NK-92 (cell line): ENCODE results near the gene MYO5B.

Experiments used
- DNase-seq: peaks from one replicate; lab custom pipeline; 2025; ENCODE audit not compliant: unreplicated experiment; lab: John Stamatoyannopoulos, UW

Gene MYO5B

DNA sequence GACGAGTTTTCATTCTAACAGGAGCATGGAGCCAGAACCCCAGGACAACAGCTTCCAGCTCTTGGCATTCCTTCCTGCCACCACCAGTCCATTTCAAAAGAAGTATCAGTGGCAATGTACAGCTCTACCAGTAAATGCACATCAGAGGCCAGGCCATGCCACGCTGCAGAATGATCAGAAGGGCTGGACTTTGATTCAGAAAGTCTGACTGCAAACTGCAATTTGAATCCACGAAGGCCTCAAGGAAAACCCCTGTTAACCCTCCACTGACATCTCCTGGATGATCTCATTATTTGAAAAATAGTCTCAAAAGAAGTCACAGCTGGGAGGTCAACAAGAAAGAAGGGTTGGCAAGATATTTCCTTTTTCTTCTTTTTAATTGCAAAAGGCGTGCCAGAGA lies 119.2 kb downstream of the MYO5B start:
- no peak for DNase-seq

DNA sequence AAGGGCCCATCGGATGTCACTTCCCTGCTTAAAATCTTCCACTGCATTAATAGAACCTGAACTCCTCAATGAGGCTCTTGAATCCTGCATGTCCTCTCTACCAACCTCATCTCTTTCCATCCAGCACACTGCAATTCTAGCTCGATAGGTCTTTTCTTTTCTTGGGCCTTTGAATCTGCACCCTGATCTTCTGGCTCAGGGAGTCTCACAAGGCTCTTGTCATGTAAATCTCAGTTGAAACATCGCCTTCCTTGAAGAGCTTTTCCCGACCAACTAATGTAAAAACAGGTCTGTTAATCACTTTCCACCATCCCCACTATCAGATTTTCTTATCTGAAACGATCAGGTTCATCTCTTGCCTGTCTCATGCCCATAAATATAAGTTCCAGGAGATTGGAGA lies 120.5 kb downstream of the MYO5B start:
- DNase-seq: no peak

DNA sequence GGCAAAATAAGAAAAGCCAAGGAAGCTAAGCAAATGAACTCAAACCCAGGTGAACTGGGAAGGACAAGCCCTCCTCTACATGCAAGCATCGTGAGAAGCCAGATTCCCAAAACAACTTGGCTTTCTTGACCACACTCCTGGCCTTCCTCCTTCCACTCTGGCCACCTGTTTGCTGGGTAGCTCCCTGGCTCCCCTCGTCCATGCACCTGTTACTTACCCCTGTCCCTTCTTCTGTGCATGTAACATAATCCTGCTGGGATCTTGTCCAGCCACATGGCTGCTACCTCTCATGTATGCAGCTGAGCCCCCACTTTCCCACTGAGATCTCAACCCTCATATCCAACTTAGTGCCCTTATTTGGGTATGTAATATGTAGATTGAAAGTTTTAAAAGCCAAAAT lies 121.6 kb downstream of the MYO5B start:
- DNase-seq: no peak

DNA sequence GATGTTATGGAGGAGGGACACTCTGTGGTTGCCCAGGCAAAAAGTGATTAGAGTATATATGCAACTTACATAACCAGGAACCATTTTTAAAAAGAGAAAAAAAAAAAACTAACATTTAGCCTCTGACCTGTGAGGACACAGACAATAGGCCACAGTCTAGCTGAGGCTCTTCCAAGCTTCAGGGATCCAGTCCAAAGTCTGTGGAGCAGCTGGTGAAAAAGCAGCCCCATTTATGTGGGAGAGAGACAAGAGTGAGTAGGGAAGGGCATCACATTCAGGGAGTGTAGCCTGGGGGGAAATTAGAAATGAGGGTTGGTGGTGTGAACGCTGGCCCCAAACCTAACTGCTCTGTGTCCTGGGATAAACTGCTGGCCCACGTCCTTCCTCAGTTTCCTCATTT lies 122.8 kb downstream of the MYO5B start:
- DNase-seq: no peak

DNA sequence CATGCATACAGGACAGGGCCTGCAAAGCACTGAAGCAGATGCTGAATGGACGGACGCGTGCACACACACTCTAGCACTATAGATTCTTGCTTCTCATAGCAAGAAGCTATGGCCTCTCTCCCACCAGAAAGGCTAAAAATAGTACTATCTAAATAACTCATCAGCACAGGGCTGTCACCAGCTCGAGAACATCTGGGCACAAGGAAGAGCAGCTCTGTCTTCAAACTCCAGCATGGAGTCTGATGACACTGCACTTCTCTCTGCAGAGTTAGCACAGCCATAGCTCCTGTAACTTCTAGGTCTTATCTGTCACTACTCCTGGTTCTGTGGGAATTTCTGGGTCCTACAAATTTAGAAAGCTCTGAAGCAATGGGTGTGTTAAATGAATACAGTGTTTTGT lies 123.5 kb downstream of the MYO5B start:
- DNase-seq: no peak

DNA sequence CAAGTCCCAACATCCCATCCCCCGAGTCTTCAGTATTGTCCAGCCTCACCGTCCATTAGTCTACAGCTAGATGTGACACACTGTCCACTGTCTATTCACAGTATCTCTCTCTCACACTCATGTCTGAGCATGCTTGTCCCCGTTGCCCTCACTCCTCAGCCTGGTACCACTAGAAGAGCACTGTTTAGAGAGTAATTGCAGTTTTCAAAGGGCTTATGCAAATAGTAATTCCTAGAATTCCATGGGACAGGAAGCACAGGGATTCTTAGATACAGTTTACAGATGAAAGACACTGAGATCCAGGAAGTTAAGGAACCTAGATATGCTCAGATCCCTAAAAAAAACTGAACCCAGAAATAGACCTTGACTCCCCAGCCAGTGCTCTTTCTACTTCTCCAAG lies 125.5 kb downstream of the MYO5B start:
- DNase-seq: no peak

DNA sequence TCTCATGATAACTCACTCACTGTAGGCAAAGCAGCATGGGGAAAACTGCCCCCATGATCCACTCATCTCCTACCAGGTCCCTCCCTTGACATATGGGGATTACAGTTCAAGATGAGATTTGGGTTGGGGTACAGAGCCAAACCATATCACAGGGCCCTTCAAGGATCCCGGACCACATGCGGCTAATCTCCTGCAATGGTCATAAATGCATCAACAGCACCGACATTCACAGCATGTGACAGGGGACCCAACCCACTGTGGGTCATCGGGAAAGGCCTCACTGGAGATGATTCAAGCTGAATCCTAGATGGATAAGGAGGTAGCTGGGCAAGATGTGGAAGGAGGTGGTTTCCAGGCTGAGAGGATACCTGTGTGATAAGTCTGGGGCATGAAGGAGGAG lies 129.4 kb downstream of the MYO5B start:
- no peak for DNase-seq

DNA sequence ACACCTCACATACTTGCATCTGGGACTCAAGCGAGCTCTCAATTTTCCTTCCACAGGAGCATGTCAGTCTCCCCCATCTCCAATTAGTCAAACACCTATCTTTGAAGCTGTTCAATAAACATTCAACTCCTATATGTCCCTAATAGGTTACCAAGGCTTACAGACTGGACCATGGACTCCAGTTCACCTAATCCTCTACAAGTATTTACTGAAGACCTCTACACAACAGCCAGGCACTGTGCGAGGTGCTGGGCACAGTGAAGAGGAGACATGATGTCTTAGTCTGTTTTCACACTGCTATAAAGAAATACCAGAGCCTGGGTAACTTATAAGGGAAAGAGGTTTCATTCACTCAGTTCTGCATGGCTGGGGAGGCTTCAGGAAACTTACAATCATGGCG lies 129.9 kb downstream of the MYO5B start:
- no peak for DNase-seq

DNA sequence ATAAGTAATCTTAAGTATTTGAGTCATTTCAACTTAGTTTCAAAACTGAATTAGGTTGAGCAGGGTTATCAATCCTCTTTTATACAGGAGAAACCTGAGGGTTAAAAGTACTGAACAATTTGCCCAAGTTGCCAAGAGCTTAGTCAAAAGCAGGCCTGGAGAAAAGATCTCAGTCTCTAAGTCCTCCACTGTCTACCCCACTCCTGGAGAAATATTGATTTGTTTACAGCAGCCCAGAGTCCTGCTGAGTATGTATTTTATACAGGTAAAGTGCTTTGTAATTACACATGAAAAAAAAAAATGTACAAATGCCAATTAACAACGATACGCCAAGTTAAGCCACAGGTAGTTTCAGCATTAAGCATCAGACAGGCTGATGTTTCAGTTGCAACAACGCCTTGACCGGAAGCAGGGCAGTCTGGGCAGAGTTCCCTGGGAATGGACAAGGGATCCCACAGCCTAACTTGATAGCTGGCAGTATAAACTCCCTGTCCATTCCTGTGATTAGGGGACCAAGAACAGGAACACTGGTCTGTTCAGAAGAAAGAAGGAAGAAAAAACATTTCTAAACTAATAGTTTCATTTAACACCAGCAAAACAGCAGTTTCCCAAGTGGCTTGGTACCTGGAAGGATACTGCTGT lies 132.9 kb downstream of the MYO5B start:
- DNase-seq: no peak

DNA sequence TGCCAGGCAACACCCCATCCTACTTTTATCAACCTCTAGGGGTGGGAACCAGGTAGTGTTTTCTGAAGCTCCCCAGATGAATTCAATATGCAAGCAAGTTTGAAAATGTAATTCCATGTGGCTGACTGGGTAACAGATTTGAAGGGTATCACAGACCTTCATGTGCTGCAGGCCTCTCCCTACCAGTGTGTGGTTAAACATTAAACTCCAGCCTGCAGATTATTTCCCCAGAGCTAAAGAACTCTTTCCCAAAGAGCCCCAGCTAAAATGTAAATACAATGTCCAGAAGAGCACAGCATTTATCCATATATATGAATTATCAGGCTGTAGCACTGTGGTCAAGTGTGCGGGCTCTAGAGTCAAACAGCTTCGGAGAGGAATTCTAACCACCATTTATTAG lies 134.1 kb downstream of the MYO5B start:
- DNase-seq: no peak

DNA sequence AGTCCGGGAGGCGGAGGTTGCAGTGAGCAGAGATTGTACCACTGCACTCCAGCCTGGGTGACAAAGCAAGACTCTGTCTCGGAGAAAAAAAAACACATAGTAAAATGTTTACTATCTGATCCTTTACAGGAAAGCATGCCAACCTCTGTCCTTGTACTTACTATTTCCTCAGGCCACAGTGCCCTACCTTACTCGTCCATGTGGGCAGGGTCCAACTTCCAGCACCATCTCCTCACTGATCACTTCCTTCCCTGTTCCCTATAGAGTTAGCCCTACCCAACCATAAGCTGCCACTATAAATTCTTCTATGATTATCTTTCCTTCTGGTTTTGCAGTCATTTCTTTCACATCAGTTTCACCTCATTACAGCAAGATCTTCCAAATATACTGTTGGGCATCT lies 136.2 kb downstream of the MYO5B start:
- DNase-seq: no peak

DNA sequence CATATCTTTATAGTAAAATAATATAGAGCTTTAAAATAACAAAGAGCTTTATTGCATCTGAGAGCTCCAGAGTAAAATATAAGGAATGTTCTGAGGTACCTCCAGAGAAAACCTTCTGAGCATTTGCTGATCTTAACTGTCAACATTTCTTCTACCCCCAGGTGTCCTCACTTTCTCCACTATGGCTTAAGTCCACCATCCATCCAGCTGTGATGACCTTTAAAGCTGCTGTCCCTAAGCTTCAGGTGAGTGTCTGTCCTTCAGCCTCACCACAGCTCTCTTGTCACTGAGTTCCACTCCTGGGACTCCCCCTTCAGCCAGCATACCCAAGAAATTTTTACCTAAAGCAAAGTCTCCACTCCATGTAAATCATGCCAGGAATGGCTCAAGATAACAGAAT lies 137.9 kb downstream of the MYO5B start:
- no peak for DNase-seq

DNA sequence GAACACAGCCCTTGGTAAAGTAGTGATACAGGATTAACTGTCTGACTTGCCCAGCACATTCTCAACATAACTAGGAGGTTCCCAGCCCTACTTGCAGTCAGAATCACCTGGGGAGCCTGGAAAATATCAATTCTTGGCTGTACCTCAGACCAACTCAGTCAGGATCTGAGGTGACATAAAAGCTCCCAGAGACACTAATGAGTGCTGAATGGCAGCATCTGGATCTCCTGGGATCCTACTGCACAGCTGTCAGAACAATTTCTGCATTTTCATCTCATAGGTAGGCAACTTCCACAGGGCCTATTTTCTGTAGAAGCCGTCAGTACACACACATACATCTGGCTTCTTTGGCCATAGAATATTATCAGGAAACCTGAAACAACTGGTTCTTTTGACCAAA lies 138.8 kb downstream of the MYO5B start:
- no peak for DNase-seq

DNA sequence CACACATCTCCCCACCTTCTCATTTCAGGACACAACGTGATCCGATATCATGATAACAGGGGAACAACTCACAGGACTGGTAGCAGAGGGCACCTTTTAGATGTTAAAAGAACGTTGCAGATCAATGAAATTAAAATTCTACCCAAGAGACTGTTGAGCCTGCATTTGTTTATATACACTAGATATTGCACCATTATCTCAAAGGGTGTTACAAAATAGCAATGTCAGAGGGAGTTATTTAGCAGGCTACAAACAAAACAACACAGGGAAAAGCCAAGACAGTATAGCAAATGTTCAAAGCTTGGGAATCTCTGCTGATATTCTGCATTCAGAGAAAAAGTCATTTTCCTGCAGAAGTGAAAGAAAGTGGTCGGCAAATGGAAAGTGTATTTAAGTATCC lies 139.5 kb downstream of the MYO5B start:
- DNase-seq: no peak

DNA sequence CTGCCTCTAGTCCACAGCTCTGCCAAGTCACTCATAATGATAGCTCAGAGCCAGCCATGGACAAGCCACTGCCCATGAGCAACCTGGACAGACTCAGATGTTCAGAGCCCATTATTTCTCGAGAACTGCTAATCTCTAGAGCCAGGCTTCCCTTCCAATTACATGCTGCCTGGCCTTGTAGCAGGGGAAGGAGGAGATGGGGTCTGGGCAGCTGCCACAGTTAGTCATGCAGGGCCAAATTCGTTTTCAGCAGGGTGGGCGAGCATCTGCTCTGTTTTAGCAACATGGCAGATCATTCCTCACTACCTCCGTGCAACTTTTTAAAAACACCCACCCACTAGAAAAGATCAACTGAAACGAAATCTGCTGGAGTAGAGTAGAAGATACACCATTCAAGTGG lies 141.8 kb downstream of the MYO5B start:
- DNase-seq: no peak

DNA sequence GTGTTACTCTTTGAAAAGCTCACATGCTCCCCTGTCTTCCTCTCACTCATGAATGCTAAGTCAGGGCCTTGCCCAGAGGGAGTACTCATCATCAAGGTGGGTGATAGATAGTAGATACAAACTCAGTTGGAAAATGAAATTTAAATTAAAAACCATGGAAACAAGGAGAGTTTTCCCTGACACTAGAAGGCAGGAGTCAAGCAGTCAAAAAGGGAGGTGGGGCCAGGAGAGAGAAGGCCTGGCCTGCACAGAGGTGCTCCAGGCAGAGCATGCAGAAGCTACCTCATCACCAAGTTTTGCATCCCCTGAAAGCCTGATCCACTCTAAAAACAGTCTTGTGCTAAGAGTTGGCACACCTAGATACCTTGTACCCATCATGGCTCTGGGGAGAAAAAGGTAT lies 143.7 kb downstream of the MYO5B start:
- no peak for DNase-seq

DNA sequence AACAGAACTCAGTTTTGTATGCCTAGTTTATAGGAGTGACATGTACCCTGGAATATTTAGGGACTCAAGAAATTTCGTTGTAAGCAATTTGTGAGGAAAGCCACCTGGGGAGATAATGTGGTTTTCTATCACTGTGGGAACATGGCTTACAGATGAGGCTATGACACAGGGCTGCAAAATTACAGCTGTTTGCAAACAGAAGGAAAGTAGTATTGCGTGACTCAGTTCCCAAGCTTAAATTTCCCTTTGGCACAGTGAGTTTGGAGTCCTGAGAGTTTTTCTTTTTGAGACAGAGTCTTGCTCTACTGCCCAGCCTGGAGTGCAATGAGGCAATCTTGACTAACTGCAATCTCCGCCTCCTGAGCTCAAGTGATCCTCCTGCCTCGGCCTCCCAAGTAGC lies 149.8 kb downstream of the MYO5B start:
- no peak for DNase-seq

DNA sequence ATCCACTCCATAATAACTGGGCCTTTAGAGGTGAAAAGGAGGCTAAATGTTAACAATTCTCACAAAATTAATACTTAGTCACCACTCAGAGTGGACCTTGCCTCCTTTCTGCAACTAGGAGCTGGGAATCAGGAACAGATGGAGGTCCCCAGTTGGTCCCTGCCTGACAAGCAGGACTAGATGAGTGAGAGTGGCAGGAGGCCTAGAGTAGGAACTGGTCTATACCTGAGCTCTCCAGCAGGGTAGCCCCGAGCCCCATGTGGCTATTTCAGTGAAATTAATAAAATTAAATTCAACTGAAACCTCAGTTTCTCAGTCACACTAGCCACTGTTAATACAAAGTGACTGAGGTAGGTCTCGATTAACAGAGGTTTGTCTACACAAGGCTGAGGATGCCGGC lies 150.5 kb downstream of the MYO5B start:
- no peak for DNase-seq

DNA sequence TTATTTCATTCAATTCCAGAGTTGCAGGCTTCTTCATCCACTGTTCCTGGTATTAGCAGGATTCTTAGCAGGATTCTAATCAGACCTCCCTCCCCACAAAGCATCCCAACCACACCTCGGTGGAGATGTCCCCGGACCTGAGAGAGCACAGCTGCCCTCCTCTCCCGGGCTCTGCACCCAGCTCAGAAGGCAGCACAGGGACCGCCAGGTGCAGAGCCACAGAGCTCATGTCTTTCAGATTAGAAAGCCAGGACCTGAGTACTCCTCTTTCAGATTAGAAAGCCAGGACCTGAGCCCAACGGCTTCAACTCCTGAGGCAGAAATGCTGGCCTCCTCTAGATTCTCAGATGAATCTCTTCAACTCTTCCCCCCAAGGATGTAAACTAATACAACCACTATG lies 152.3 kb downstream of the MYO5B start:
- DNase-seq: no peak

DNA sequence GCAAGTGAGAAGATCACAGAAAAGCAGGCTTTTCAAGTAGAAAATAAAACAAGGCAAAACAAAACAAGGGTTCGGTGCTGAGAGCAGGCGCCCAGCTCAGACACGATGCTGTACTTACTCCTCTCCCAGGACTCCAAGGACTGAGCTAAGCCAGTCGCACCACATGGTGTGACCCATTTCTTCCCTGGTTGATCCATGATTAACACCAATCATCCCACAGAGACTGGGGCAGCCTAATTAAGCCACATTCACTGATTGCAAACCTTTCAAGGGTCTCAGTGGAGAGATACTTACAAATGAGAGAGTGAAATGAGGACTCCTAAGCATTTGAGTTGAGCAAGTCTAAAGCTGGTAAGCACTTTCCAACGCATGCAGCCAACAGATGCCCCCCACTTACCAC lies 155.2 kb downstream of the MYO5B start:
- DNase-seq: no peak

DNA sequence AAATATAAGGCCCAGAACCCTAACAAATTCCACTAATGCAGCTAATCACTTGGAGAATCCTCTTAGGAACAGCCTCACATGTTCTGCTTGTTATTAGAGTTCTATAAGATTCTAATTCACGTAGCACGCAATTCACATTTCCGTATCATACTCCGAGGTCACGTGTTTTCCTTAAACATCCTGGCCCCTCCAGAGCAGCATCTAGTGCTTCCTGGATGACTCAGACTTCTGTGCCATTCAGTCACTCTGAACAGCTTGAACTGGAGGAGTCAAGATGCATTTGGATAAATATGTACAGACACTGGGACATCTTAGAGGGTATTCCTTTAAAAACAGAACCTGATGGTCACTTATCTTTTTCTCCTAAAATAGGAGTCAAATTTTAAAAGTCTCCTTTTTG lies 156.5 kb downstream of the MYO5B start:
- no peak for DNase-seq

DNA sequence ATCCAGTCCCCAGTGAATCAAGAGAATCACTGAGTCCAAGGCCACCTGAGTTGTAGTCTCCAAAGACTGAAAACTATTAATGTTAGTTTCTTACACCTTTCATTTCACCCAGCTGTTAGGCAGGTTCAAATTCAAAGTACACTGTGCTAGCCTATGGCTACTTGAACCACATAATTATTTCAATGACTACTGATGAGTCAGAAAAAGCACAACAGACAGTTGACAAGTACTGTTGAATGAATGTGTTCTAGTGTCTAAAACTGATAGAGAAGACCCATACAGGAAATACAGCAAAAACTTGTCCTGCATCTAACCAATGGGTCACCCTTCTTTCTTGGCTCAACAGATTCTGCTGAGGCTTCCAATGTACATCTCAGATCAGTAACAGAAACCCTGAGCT lies 160.9 kb downstream of the MYO5B start:
- DNase-seq: no peak

DNA sequence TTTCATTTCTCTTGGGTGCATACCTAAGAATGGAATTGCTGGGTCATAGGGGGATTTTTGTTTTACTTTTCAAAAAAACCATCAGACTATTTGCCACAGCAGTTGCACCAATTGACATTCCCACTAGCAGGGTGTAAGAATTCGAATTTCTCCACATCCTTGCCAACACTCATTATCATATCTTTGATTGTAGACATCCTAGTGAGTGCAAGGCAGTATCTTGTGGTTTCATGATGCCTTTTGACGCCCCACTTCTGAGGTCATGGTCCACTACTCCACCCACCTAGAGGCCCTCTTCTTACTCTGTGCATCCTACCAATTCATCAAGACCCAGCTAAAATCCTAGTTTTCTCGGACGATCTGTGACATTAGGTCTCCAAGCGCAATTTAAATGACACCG lies 161.9 kb downstream of the MYO5B start:
- no peak for DNase-seq

DNA sequence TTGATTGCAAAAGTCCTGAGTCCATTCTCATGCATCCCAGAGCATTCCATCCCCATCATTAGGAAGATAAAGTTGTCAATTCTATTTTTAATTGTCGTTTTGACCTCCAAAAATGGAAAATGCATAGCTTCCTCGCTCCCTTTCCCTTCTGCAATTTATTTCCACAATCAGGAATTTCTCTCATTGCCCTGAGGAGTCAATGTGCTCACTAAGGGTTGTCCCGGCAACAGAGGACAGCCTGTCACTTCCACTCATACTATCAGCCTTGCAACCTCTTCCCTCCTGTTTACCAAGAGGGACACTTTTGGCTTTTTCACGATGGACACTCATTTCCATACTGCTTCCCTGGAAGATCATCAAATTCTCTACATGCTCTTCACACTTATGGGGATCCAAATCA lies 164.8 kb downstream of the MYO5B start:
- no peak for DNase-seq
